HFF-Myc (cell line): ENCODE measurements around the gene BPIFB2.

Experiments
- DNase-seq: peaks from one replicate; pipeline ENCODE4 v3.0.0-alpha.2; 2011; ENCODE audit warnings: low read depth; ENCODE audit errors: extremely low read depth
- H3K4me3 ChIP-seq: replicated peaks from 2 replicates; pipeline ENCODE4 v1.5.1; 2011; ENCODE audit warnings: low read depth, mild to moderate bottlenecking, control low read depth, low read length
- CTCF ChIP-seq: IDR thresholded peaks from 2 replicates; pipeline ENCODE4 v1.5.1; 2012; ENCODE audit warnings: mild to moderate bottlenecking, low read depth, low read length, control low read depth; ENCODE audit errors: missing control alignments

Gene BPIFB2

DNA sequence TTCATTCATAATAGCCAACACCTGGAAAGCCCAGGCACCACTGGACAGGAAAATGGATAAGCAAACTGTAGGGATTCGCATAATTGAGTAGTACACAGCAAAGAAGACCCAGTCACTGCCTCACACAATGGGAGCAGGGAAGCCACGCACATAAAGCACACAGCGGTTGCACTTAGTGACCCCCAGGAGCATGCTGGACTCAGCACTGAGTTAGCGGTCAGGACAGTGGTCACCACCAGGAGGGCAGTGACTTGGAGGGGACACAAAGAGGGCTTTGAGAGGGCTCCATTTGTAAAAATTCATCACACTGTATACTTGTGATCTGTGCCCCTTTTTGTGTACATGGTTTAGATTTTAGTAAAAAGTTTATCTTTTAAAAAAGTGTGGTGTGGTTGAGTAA lies 43.8 kb downstream of the BPIFB2 start:
- no peak overlapping the region for H3K4me3 ChIP-seq
- DNase-seq, result no peak
- no peak for TF ChIP-seq CTCF

DNA sequence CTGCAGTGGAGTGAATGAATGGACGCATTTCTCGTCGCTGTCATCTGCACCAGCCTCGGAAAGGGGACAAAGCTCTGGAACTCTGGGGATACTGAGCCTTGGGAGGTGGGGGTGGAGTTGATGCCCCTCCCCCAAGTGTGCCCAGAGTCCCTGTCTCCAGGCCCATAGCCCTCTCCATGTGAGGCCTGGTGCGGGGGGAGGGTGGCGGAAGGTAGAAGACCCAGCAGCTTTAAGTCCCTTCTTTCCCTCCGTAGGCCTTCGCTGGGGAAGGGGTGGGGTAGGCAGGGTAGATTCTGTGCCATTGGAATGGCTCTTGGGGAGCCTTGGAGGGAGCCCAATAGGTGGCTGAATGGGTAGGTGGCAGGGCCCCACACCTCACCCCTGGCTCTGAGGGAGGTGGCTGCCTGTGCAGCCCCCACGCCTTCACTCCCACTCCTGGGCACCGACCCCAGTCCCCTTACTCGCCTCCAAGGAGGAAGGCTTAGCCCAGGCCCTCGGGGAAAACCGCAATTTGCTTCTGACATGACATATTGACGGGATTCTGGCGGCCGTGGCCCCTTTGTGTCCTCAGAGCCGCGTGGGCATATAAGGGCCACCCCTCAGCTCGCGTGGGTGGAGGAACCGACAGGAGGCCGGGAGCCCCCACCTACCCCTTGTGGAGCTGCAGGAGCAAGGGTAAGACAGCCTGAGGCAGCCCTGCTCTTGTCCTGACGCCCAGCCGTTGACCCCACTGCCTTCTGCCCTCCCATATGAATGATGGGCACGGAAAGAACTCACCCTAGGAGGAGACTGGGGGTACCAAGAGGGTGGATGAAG lies 46.0 kb downstream of the BPIFB2 start, which contains the start of gene BPIFB3:
TSS of gene BPIFB3 (plus strand) at position 613 of the 816 bp plus-strand sequence. CDS start 1,533 bp downstream, outside the sequence.
- DNase-seq, result no peak
- H3K4me3 ChIP-seq, result no peak within 1 kb of the TSS
- no peak for TF ChIP-seq CTCF

- DNase-seq, result no peak
- TF ChIP-seq CTCF, result no peak
- no peak overlapping the region for H3K4me3 ChIP-seq
Measured at GRCh38 chr20:33054381-33054780, 46.9 kb downstream of the BPIFB2 start.

DNA sequence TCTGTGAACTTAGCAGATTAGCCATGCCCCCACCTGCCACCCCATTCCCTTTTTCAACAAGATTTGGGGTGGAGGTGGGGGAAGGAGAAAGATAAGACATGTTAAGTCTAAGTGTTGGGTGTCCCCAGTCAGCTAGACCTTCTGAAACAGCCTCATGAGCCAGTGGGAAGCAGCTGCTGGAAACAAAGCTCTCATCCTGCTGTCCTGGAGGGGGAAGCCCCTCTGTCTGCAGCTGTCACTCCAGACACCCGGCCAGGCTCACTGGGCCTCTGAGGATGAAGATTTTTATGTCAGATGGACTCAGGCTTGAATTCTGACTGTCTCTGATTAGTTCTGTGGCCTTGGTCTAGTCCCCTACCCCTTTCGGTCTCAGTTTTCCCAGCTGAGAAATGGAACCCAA lies 47.3 kb downstream of the BPIFB2 start:
- no peak overlapping the region for H3K4me3 ChIP-seq
- no peak for DNase-seq
- no peak for TF ChIP-seq CTCF

- no peak for DNase-seq
- no peak for TF ChIP-seq CTCF
- H3K4me3 ChIP-seq, result no peak overlapping the region
Measured at GRCh38 chr20:33059136-33059535, 51.6 kb downstream of the BPIFB2 start.

DNA sequence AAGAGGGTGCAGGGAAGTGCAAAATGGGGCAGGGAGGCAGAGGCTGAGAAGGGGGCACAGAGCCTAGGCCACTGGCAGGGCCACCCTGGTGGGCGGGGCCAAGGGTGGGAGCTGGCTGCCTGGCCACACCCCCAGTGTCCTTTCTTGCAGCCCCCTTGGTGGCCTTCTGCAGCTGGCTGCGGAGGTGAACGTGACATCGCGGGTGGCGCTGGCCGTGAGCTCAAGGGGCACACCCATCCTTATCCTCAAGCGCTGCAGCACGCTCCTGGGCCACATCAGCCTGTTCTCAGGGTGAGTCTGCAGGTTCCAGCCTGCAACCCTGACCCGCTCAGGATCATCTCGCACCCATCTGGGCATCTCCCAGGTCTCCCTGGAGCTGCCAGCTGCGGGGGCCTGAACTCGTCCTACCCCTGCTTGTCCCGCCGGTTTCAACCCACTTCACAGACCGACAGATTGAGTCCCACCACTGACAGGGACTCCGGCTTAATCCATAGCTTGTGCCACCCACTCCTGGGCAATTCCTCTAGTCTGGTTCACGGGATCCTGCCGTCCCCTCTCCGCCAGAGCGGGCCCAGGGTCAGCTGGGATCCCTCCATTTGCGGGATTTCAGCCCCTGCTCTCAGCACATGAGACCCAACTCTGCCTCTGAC lies 52.4 kb downstream of the BPIFB2 start:
- no peak for TF ChIP-seq CTCF
- no peak for DNase-seq

More for the DNA sequence above, 52.4 kb downstream of the BPIFB2 start:
- H3K4me3 ChIP-seq, result no peak overlapping the region
